DMS114 treated with DMSO at 0.1 percent for 48 hours (cell line): ENCODE measurements around the gene GLUD1.
"Not testable (repeated sequence)": the region's sequence is repeated elsewhere in the genome, so short reads cannot be mapped to it uniquely, and the experiment has no call there.

Experiments used
- DNase-seq: peaks from one replicate; lab custom pipeline; 2025; ENCODE audit not compliant: unreplicated experiment; lab: John Stamatoyannopoulos, UW

The GLUD1 gene

DNA sequence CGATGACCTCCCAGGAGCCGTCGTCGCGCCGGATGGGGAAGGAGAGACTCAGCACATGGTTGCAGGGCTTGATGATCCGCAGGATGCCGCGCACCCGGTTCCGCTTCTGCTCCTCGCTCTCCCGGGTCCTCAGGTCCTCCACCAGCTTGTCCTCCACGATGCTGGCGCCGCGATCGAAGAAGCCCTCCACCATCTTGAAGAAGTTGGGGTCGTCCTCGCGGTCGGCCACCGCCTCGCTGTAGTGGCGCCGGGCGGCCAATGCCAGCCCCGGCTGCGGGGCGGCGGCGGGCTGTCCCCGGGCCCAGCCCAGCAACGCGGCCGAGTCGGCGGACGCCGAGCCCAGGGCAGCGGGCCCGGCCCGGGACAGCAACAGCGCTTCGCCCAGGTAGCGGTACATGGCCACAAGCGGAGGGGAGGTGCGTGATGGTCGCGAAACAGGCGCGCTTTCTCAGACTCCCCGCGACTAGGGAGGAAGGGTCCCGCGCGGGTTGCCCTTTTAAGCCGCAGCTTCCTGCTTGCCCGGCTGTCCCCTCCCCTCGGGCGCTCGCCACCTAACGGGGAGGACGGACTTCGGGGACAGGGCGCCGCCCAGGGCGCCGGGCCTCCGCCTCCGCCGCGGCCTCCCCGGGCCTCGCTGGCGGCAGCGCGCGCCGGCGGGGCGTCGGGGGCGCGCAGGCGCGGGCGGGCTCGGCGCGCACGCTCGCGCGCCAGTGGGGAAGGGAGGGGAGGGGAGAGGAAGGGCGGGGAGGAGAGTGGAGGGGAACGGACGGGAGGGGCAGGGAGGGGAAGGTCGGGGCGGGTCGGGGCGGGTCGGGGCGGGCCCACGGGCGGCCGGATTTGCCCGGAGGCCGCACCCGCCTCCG, at the start of gene GLUD1, which contains the start of gene SHLD2:
Gene GLUD1 (minus strand): TSS at position 471 of the 863 bp plus-strand sequence. CDS start 74 bp downstream, at position 397.
Gene SHLD2 (plus strand): TSS at position 834 of the 863 bp plus-strand sequence. CDS start 56,149 bp downstream, outside the sequence.
- peak; percentile 83 for DNase-seq

DNA sequence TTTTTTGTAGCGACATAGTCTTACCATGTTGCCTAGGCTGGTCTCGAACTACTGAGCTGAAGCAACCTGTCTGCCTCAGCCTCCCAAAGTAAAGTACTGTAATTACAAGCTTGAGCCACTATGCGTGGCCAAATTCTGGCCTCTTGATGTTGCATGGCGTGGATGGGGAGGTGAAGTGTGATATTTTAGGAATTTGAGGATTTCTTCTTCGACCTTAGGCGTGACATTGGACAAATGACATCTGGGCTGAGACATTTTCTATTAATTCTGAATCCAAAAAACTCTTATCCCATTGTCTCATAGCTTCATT, 48.4 kb upstream of the GLUD1 start:
- DNase-seq = not testable (repeated sequence)

DNA sequence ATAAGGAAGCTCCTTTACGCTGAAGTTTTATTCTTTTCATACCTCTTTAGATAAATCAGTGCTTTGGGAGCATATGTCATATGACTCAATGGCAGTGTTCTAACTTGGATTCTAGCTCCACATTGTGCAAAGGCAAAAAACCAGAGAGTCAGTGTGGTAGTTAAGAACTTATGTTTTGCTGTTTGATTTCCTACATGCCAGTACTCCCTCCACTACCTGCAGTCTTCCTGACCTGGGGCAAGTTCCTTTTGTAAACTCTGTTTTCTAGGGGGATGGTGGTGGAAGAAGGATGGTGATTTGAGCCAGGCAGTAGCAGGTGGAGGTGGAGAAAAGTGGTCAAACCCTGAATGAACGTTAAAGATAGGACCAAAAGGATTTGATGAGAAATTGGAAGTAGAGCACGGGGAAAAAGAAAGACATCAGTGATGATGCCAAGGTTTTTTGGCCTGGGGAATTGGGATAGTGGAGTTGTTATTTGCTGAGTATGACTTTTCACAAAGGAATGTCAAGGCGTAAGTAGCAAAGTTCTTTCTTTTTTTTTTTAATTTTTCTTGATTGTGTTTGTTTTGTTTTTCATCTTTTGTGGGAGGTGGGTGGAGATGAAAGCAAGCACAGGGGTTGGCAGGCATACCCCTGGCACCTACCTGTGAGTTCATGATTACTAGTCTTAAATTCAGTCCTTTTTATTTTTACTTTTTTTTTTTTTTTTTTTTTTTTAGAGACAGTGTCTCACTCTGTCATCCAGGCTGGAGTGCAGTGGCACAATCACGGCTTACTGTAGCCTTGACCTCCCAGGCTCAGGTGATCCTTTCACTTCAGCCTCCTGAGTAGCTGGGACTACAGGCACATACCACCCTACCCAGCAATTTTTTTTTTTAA, 47.8 kb upstream of the GLUD1 start:
- not testable (repeated sequence) for DNase-seq

DNA sequence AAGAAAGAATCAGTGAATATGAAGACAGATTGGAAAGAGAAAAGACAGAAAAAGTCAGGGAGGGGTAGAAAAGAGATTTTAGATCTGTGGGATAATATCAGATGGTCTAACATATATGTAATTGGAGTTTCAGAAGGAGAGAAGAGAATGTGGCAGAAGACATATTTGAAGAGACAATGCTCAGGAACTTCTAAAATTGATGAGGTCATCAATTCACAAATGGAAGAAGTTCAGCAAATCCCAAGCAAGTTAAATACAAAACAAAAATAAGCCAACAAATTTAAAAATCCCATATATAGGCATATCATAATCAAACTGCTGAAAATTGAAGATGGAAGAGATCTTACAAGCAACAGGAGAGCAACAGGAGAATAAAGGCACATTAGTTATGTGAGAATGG, 42.8 kb upstream of the GLUD1 start:
- DNase-seq = not testable (repeated sequence)

DNA sequence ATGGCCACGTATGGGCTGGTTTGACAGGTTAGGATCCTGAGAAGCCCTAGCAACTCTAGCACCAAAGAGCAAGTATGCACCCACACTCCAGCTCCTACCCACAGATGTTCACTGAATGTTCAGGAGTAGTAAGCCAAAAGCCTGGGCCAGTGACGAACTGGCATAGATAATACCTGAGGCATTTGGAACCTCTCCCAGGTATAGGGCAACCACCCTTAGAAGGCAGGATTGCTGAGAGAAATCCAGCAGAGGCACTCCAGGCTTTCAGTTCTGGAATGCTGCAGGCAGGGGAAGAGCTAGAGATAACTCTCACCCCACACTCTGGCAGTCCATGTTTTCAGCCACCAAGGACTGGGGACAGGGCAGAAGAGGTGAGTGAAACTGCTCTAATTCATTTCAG, 39.8 kb upstream of the GLUD1 start:
- DNase-seq = not testable (repeated sequence)

GRCh38 chr10:87133936-87134335, 39.3 kb upstream of the GLUD1 start:
- DNase-seq = not testable (repeated sequence)

- DNase-seq = not testable (repeated sequence)
Observed at GRCh38 chr10:87132176-87132575, 37.5 kb upstream of the GLUD1 start.

- not testable (repeated sequence) for DNase-seq
Observed at GRCh38 chr10:87127607-87128156, 33.0 kb upstream of the GLUD1 start.

DNA sequence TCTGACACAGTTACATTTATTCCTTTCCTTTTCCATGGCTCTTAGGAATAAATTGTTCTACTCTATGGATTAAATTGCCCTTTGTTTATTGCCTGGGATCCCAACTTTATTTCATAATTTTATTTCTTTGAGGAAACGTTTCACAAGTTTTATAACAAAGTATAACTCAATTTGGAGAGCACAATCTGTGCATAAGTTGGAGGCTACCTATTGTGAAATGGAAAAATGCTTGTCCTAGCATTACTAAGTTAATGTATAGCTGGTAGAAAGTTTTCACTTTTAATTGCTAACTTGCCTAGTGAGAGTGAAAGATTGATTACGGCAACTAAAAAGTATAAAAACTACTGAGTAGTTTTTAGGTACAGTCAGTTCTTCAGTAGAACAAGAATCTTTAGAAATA, 32.4 kb upstream of the GLUD1 start:
- not testable (repeated sequence) for DNase-seq

DNA sequence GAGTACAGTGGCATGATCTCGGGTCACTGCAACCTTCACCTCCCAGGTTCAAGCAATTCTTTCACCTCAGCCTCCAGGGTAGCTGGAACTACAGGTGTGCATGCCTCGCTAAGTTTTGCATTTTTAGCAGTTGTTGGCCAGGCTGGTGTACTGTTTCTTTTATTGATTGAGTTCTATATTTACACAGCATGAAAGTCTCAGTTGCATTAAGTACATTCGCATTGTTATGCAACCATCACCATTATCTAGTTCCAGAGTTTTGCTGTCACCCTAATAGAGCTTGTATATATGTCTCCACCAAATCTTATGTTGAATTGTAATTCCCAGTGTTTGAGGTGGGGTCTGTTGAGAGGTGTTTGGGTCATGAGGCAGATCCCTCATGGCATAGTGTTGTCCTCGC, 28.7 kb upstream of the GLUD1 start:
- not testable (repeated sequence) for DNase-seq

DNA sequence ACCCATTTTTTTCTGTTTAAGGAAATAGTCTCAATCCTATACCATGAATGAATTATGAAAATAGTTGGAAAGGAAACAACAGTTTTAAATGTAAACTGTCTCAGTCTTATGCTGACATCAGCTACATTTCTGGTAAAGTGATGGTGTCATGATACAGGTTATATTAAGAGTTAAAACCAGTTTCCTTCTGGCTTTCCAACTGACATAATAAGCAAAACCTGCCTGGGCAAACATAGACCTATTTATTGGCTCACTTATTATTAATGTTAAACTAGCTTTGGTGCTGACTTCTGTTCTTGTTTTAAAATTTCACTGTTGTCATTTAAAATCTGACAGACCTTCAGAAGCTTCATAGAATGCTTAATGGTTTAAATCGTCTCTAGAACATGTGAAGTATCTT, 24.4 kb upstream of the GLUD1 start:
- DNase-seq = not testable (repeated sequence)

DNA sequence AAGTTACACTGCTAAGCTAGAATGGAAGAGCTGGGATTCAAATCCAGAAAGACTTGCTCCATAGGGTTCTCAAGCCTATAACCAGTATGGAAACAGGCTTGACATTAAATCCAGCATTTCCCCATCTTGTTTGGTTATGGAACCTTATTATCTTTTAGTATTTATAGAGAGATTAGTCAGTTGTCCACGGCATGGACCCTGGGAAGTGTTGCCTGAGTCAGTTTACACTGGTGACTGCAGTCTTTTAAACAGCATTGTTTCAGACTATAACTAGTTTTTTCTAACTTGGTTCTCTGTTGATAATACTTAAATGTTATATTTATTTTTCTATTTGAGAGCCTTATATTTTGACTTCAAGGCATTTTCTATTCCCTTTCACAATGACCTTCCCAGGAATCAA, 23.5 kb upstream of the GLUD1 start:
- DNase-seq = not testable (repeated sequence)

DNA sequence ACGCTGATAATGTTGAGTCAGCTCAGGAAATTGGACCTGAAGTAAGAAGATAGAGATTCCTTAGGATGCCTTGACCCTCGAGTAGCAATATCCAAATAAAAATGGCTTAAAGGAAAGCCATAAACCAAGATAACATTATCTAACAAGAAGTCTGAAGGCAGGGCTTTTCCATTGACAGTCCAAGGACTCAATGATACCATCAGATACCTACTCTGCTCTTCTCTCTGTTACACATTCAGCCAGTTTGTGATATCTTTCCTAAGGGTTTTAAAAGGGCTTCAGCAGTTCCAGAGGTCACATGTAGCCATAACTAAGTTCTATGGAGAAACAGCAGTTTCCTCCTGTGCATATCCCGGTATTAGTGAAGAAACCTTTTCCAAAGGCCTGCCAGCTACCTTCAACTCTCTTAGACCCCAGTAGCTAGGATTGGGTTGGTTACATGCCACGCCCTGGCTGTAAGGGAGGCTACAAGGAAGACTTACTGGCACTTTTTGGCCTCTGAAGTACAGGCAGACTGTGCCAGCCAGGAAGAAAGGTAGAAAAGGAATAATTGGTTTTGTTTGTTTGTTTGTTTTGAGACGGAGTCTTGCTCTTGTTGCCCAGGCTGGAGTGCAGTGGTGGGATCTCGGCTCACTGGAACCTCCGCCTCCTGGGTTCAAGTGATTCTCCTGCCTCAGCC, 10.9 kb upstream of the GLUD1 start:
- DNase-seq = no peak

- DNase-seq = not testable (repeated sequence)
Observed at GRCh38 chr10:87104727-87105126, 10.1 kb upstream of the GLUD1 start.

DNA sequence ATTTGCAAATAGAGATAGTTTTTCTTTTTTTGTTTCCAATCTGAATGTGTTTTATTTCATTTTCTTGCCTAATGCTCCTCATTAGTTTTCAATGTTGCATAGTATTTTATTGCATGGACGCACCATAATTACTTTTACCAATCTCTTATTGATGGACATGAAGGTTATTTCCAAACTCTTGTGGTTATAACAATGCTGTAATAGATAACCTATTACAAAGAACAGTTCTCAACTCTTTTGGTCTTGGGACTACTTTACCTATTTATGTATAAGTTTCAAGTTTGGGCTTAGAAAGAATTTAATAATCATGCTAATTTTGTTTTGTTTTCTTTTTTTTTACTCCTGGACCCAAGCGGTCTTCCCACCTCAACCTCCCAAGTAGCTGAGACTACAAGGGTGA, 7.4 kb upstream of the GLUD1 start:
- DNase-seq = no peak

DNA sequence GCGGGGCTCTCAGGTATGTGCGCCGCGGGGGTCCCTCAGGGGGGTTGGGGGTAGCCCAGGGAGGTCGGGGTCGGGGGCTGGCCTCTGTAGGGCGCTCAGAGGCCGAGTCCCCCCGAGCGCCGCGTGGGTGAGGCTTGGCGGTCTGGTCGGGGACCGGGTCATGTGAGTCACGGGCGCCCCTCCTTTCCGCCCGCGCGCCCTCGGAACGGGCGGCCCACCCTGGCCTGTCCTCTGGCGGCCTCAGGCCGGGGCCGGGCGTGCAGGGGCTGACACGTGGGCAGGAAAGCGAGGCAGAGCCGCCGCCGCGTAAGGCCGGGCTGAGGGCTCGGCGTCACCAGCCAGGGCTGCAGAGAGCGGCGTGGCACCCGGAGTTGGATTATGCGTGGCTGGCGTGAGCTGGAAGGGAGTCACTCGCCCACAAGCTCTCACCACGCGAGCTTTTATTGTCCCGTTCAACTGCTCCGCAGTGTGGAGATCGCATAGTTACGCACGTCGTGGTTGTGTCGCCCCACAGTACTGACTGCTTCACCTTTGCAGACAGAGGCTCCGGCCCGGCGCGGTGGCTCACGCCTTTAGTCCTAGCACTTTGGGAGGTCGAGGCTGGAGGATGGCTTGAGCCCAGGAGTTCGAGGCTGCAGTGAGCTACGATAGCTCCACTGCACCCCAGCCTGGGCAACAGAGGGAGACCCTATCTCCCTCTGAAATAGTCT, 748 bp upstream of the GLUD1 start:
- peak; percentile 69 for DNase-seq

- DNase-seq = peak; percentile 30
Observed at GRCh38 chr10:87093632-87094372, 841 bp downstream of the GLUD1 start.

- DNase-seq = peak; percentile 37
Observed at GRCh38 chr10:87092861-87093631, 1.6 kb downstream of the GLUD1 start.

DNA sequence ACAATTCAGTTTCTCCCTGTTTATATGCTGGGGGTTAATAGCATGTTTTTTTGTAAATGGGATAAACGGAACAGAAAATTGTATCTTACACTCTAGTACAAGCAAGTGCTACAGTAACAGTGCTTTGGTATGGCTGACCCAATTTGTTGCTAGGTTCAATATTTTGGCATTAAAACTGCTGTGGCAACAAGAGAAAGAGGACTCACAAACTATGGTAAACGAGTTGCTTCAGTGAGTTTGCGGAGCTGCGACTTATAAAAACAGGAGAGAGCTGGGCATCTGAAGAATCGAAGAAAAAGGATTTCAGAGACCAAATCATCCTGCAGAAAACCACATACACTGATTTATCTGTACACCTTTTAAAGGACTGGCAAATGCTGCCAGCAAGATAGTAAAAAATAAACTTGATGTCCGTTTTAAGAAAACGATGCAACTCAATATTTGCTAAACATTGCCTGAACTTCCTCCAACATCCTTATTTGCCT, 2.2 kb downstream of the GLUD1 start:
- no peak for DNase-seq
